Measurements from ENCODE around the gene ABCA10.

DNA sequence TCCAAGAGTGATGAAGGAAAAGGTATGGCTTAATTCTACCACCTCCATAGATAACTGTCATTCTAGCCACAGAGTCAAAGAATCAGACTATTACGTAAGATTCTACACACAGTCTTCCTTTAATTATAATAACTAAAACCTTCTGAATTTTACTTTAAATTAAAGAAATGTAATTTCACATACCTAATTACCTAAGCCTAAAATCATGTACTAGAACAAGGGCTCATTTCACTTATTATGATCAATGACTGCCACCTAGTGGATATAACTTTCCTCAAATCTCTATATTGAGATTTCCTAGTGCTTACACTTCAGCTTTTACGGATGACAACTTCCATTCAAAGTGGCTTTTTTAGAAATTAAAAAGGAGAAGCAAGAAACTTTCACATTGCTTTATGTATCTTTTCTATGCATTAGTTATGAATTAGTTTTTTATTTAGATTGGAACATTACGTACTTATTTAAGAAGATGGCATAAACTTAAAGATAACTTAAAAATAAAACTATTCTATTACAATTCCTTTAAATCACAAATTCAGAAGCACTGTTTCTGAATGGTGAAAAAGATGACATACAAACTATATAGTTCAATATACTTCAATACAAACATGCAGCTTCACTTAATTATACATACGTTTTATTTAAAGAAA, 18.2 kb upstream of the ABCA10 start:
- TF ChIP-seq, protein P1, sequence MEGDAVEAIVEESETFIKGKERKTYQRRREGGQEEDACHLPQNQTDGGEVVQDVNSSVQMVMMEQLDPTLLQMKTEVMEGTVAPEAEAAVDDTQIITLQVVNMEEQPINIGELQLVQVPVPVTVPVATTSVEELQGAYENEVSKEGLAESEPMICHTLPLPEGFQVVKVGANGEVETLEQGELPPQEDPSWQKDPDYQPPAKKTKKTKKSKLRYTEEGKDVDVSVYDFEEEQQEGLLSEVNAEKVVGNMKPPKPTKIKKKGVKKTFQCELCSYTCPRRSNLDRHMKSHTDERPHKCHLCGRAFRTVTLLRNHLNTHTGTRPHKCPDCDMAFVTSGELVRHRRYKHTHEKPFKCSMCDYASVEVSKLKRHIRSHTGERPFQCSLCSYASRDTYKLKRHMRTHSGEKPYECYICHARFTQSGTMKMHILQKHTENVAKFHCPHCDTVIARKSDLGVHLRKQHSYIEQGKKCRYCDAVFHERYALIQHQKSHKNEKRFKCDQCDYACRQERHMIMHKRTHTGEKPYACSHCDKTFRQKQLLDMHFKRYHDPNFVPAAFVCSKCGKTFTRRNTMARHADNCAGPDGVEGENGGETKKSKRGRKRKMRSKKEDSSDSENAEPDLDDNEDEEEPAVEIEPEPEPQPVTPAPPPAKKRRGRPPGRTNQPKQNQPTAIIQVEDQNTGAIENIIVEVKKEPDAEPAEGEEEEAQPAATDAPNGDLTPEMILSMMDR (IDR thresholded peaks at IDR 0.05) = peak; percentile 77
- TF ChIP-seq ZFX (IDR thresholded peaks at IDR 0.05; ENCODE audit: borderline replicate concordance) = no peak

Measured in 22Rv1 (cell line).